ENCODE results near the gene FXN.

DNA sequence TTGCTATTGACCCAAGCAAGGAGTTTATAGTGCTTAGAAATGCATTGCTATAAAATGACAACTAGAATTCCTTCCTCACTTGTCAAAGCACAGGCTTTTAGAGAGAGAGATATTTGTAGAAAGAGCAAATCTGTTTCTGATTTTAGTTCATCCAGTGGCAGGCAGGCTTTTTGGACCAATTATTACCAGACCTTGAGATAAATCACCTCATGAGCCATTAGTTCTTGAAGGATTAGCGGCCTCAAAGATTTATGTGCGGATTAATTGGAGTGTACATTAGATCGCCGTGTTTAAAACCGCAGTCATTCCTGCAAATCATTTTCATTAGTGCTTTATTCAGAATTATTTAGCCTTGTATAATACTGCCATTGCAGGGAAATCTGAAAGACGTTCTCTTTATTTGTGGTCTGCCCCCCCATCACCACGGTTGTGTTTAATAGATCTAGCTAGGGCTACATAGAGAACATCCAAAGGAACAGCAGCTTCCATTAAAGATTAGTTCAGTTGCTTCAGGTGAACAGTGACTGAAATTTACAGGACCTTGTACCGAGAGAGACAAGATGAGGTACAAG is 109.7 kb downstream of the FXN start:
- no peak for TF ChIP-seq RAD21 (IDR thresholded peaks at IDR 0.05)
- TF ChIP-seq, protein P1, sequence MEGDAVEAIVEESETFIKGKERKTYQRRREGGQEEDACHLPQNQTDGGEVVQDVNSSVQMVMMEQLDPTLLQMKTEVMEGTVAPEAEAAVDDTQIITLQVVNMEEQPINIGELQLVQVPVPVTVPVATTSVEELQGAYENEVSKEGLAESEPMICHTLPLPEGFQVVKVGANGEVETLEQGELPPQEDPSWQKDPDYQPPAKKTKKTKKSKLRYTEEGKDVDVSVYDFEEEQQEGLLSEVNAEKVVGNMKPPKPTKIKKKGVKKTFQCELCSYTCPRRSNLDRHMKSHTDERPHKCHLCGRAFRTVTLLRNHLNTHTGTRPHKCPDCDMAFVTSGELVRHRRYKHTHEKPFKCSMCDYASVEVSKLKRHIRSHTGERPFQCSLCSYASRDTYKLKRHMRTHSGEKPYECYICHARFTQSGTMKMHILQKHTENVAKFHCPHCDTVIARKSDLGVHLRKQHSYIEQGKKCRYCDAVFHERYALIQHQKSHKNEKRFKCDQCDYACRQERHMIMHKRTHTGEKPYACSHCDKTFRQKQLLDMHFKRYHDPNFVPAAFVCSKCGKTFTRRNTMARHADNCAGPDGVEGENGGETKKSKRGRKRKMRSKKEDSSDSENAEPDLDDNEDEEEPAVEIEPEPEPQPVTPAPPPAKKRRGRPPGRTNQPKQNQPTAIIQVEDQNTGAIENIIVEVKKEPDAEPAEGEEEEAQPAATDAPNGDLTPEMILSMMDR (IDR thresholded peaks at IDR 0.05; ENCODE audit: low read depth, low read length, missing input control) = no peak
- TF ChIP-seq, protein P2, sequence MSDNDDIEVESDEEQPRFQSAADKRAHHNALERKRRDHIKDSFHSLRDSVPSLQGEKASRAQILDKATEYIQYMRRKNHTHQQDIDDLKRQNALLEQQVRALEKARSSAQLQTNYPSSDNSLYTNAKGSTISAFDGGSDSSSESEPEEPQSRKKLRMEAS (IDR thresholded peaks at IDR 0.05) = no peak
- TF ChIP-seq, protein P3, sequence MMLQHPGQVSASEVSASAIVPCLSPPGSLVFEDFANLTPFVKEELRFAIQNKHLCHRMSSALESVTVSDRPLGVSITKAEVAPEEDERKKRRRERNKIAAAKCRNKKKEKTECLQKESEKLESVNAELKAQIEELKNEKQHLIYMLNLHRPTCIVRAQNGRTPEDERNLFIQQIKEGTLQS (IDR thresholded peaks at IDR 0.05) = no peak
- TF ChIP-seq YY1 (IDR thresholded peaks at IDR 0.05) = no peak
- no peak for TF ChIP-seq NR2F2 (IDR thresholded peaks at IDR 0.05)
- TF ChIP-seq, protein P4, sequence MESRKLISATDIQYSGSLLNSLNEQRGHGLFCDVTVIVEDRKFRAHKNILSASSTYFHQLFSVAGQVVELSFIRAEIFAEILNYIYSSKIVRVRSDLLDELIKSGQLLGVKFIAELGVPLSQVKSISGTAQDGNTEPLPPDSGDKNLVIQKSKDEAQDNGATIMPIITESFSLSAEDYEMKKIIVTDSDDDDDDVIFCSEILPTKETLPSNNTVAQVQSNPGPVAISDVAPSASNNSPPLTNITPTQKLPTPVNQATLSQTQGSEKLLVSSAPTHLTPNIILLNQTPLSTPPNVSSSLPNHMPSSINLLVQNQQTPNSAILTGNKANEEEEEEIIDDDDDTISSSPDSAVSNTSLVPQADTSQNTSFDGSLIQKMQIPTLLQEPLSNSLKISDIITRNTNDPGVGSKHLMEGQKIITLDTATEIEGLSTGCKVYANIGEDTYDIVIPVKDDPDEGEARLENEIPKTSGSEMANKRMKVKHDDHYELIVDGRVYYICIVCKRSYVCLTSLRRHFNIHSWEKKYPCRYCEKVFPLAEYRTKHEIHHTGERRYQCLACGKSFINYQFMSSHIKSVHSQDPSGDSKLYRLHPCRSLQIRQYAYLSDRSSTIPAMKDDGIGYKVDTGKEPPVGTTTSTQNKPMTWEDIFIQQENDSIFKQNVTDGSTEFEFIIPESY (IDR thresholded peaks at IDR 0.05) = no peak
- no peak for TF ChIP-seq GABPA (IDR thresholded peaks at IDR 0.05 in 1 of 2, conservative IDR thresholded peaks at IDR 0.05 in 1 of 2)
- TF ChIP-seq, protein P5, sequence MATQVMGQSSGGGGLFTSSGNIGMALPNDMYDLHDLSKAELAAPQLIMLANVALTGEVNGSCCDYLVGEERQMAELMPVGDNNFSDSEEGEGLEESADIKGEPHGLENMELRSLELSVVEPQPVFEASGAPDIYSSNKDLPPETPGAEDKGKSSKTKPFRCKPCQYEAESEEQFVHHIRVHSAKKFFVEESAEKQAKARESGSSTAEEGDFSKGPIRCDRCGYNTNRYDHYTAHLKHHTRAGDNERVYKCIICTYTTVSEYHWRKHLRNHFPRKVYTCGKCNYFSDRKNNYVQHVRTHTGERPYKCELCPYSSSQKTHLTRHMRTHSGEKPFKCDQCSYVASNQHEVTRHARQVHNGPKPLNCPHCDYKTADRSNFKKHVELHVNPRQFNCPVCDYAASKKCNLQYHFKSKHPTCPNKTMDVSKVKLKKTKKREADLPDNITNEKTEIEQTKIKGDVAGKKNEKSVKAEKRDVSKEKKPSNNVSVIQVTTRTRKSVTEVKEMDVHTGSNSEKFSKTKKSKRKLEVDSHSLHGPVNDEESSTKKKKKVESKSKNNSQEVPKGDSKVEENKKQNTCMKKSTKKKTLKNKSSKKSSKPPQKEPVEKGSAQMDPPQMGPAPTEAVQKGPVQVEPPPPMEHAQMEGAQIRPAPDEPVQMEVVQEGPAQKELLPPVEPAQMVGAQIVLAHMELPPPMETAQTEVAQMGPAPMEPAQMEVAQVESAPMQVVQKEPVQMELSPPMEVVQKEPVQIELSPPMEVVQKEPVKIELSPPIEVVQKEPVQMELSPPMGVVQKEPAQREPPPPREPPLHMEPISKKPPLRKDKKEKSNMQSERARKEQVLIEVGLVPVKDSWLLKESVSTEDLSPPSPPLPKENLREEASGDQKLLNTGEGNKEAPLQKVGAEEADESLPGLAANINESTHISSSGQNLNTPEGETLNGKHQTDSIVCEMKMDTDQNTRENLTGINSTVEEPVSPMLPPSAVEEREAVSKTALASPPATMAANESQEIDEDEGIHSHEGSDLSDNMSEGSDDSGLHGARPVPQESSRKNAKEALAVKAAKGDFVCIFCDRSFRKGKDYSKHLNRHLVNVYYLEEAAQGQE (IDR thresholded peaks at IDR 0.05) = no peak
- TF ChIP-seq RXRA (IDR thresholded peaks at IDR 0.05) = no peak
- no peak for TF ChIP-seq TAF1 (conservative IDR thresholded peaks at IDR 0.05)
- no peak for TF ChIP-seq FOXA1 (IDR thresholded peaks at IDR 0.05)
- no peak for TF ChIP-seq SP1 (IDR thresholded peaks at IDR 0.05)
